ENCODE data around the gene LETM1.

The LETM1 gene

DNA sequence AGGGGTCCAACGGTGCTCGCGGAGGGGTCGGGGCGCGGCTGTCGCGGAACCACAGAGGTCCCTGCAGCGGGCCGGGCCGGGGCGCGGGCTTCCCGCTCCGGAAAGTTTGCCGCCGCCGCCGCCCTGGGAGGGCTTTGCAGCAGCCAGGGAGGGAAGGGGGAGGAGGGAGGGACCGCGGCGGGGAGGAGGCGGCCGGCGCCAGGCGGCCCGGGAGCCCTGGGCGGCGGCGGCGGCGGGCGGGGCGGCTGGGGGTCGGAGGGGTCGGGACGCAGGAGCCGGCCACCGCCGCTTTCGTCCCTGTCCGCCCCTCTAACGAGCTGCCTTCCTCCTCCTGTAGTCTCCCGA lies 62.5 kb downstream of the LETM1 start:
- DNase-seq: peak; percentile 43 to 52

DNA sequence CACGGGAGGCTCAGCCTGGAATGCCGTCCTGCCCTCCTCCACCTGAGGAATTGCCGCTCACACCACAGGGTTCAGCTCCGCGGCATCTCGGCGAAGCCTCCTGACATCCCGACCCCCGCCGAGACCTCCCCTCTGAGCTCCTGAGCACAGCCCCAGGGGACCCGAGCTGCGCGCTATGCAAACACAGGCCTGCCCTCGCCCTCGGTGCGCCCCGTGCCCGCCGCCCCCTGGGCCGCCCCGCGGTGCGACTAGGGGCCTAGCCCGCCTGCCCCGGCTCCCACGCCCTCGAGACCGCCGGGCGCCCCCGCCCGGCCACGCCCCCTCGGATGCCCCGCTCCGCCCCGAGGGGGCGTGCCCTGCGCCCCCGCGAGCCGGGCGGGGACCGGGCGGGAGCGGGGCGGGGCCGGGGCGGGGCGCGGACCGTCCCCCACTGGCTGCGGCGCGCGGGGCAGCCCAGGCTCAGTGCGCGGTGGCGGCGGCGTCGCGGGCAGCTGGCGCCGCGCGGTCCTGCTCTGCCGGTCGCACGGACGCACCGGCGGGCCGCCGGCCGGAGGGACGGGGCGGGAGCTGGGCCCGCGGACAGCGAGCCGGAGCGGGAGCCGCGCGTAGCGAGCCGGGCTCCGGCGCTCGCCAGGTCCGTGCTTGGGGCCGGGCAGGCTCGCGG lies 63.0 kb downstream of the LETM1 start, which contains the start of gene FGFR3:
TSS of gene FGFR3 (plus strand) at position 462 of the 664 bp plus-strand sequence. CDS start 642 bp downstream, outside the sequence.
- DNase-seq: peak; percentile 35 to 58

DNA sequence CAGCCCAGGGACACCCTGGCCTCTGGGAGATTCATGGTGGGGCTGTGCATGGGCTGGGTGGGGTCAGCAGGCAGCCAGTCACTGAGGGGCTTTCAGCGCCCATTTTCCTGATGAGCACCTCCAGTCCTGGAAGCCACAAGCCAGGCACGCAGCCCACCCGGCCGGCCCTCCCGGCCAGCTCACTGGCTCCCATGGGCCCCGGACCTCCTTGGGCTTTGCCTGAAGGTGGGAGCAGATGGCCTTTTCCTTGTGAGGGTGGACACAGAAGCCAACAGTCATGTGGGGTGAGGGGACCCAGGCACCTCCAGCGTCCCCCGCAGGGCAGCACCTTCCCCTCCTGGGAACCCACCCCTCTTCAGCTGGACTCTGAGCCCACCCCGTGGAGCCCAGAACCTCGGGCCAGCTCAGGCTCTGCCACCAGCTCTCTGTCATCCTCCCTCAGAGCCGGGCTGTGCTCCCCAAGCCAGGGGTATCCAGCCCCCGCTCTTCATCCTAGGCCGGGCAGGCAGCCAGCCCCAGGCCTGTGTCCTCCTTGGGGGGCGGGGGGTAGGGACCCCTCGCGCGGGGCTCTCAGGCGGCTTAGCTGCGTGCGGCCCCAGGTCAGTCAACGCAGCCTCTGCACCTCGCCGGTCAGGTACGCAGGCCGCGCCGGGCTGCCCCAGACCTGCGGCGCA lies 63.7 kb downstream of the LETM1 start:
- no peak for DNase-seq

DNA sequence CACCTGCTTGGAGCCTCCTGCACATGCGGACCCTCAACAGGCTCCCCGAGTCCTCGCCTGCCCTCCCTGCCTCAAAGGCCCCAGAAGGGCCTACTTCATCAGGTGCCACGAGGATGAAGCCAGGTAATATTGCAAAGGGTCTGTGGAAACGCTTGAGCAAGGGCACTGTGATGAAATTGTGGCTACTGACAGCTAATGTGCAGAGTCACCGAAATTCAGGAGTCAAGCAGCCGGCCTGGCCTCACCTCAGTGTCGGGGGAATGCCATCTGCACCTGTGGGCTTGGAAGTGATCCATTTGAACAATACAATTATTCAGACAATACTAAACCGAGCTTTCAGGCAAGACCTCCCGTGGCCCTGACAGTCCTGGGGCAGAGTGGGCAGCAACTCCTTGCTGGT lies 66.0 kb downstream of the LETM1 start:
- no peak for DNase-seq

DNA sequence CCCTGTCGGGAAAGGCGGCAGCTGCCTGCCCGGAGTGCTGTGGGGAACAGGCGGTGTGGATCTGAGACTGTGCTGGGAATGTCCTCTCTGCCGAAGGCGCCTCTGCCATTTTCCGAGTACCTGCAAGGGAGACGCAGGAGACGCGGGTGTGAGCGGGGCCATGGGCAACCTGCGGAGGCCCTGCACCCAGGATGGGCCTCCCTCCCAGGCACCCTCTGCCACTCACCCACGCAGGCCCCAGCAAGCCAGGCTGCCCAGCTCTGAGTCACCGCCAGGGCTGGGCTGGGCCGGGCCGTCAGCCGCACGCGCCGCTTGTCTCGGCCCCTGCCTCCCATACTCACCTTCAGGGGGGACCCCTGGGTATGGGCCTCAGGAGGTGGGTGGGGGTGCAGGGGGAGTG lies 66.4 kb downstream of the LETM1 start:
- no peak for DNase-seq

DNA sequence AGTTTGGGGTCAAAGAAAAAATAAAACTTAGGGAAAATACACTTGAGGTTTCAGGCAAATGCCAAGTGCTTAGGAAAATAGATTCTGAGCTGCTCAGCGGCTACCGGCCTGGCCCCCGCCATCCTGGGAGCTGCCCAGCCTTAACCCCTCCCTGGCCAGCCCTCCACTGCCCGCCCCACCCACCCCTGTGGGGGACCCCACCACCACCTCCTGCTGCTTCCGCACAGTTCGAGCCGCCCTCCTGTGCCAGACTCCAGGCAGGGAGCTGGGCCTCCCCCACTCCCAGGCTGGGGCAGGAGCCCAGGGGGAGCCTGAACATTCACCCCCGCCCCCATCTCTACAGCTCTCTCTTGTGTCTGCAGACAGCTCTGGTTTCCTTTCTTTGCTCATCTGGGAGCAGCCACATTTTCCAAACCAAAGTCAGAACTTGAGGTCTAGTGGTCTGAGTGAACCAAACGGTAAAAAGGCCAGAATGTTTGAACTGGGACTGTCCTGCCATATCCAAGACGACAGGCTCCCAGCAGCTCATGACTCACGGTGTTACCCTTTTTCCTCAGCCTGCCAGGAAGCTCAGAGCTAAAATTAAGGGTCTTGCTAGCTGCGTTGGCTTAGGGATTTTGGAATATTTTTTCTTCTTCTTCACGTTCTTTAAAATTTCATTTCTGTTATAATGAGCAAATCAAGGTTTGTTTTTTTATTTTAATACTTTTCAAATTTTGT lies 67.5 kb downstream of the LETM1 start:
- no peak for DNase-seq

DNA sequence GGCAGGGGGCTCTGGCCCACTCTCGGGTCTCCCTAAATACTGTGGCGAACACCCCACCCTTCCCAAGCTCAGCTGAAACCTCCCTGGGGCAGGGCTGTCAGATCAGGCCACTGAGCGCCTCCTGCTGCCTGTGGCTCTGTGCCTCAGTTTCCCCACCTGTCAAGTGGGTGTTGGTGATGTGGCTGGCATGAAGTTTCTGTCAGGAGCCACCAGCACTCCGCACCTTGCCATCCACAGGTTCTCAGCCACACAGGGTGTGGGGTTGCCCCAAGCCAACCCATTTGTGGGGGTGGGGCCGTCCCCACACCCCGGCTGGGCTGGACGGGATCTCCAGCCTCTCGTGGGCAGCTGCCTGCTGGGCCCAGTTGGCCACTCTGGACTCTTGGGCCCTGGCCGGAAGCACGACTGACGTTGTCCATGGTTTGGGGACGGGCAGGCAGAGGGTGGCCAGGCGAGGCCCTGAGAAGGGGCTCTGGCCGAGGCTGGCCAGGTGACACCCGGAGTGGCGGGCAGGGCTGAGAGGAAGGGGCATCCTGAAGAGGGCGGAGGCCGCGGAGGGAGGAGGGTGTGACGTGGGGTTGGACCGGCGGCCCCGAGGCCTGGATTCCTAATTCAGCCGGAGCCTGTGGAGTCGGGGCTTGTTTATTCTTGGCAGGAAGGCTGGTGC lies 68.4 kb downstream of the LETM1 start:
- no peak for DNase-seq

DNA sequence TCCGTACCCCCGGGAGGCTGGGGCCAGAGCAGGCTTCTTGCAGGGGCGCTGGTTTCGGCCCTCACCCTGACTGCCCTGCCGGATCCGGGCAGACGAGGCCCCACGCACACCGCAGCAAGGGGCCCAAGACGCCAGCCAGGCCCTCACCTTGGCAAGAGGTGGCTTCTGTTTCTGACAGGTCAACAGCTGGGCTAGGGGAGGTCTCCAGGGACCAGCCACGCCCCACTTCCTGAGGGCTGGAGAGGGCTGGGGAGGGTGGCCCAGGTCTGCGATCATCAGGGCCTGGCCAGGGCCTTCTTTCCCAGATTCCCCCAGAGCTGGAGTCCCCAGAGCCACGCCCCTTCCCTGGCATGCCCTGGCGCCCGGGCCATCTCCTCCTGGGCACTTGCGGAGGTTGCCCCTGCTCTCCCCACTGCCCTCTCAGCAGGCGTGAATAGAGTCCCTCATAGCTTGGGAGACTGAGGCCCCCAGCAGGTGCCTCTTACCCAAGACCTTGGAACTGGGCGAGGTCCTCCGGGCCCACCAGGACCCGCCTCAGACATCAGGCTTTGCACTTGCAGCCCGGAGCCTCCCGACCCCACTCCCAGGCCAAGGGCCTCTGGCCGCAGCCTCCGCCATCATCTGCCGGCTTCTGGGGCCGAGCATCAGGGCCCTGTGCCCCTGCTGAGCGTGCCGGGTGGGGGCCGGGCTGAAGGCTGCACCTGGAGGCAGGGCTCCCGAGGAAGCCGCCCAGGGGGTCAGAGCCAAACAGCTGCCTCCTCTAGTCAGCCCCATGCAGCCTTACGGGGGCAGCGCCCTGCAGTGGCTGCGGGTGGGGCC lies 69.2 kb downstream of the LETM1 start:
- no peak for DNase-seq

DNA sequence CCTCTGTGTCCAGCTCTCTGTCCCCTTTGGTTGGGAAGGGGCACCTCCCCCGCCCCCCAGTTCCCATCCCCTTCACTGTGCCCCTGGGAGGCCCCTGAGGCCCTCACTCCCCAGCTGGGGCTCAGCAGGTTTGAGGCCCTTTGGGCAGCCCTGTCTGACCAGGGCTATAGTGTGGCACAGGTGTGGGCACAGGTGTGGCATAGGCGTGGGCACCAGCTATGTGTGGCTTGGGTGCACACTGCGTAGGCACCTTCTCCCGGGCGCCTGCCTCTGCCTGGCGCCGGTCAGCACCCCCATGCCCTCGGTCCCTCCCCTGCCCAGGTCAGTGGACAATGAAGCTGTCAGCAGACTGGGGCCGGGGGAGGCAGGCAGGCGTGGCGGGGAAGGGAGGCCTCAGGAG lies 70.4 kb downstream of the LETM1 start:
- no peak for DNase-seq

DNA sequence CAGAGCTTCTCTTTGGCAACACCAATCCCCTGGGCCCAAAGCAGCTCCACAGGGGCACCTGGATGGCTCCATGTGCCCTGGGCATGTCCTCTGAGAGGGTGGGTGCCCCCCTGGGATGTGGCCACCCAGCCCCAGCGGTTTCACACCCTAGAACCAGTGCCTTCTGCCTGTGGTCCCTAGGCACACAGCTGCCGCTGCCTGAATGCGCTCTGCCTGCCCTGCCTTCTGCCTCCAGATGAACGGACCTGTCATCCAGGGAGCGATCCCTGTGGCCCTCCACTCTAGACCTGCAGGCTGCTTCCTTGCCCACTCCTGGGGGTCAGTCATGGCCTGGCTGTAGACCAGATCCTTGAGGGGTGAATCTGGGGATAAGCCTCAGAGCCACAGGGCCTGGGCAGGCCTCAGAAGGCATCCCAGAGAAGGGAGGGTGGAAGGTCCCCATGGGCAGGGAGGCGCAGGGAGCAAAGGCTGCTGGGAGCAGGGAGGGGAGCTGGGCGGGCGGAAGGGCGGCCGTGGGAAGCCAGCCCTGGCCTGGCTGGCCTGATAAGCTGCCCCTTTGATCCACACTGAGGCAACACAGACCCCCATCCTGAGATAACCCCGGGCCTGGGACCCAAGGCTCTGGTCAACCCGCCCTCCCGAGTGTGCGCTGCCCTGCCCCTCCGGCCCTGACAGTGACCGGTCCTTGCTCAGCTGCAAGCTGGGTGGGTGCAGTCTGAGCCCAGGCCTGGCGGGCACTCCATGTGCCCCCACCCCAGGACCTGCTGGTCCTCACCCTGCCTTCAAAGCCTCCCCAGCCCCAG lies 71.0 kb downstream of the LETM1 start:
- no peak for DNase-seq

DNA sequence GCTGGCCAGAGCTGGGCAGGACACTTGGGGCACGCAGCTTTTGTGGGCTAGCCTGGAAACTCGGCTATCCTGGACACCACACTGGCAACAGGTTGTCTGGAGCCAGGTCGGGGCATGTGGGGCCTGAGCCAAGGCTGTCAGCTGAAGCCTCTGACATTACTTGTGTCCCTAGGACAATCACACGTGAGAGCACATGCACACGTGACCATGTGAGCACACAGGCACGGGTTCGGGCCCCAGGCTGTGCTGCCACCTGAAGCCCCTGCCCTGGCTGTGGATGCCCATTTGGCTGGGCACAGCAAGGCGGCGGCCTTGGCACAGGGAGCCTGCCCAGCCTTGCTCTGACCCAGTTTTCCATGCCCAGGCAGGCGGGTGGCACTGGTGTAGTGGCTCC lies 71.6 kb downstream of the LETM1 start:
- DNase-seq: no peak

DNA sequence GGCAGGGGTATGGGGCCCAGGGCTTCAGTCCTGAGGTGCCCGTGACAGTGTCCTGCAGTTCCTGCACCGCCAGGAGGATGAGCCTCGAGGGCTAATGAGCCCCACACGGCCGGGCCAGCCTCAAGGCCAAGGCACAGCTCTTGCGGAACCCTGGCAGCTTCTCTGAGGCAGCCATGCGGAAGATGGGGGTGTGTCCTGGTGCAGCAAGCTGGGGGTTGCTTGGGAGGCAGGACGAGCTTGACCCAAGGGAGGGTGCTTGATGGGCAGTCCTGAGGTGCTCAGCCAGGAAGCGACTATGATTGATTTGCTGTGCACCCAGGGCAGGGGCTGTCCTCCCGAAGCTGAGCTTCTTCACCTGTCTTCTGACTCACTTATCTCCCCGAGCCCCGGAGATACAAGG lies 72.0 kb downstream of the LETM1 start:
- DNase-seq: no peak

DNA sequence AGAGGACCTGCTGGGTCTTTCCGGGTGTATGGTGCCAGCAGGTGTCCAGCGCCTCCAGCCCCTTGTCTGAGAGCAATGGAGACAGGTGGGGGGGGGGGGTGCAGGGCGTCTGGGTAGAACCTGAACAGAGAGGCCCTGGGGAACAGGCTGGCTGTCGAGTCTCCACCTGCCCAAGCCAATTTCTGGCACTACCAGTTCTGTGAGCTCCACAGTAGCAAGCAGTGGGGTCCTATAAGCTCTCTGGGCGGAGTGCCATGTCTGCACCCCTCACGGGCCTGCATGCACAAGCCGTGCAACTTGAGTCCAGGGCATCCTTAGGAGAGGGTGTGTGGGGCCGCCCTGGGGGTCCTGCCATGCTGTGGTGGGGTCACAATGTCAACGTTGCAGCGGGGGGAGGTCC lies 72.9 kb downstream of the LETM1 start:
- no peak for DNase-seq

DNA sequence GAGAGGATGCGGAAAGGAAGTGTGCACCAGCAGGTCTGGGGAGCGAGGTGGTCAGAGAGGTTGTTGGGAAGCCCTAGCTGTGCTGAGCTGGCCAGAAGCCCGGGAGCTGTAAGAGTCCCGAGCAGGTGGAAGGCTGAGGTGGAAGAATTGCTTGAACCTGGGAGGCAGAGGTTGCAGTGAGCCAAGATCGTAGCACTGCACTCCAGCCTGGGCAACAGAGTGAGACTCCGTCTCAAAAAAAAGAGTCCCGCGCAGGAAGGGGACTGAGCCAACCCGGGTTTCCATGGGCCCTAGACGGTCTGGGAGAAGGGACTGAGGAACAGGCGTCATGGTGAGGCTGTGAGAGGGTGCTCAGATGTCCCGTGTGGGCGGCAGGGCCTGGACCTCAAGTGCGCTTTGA lies 75.5 kb downstream of the LETM1 start:
- no peak for DNase-seq

DNA sequence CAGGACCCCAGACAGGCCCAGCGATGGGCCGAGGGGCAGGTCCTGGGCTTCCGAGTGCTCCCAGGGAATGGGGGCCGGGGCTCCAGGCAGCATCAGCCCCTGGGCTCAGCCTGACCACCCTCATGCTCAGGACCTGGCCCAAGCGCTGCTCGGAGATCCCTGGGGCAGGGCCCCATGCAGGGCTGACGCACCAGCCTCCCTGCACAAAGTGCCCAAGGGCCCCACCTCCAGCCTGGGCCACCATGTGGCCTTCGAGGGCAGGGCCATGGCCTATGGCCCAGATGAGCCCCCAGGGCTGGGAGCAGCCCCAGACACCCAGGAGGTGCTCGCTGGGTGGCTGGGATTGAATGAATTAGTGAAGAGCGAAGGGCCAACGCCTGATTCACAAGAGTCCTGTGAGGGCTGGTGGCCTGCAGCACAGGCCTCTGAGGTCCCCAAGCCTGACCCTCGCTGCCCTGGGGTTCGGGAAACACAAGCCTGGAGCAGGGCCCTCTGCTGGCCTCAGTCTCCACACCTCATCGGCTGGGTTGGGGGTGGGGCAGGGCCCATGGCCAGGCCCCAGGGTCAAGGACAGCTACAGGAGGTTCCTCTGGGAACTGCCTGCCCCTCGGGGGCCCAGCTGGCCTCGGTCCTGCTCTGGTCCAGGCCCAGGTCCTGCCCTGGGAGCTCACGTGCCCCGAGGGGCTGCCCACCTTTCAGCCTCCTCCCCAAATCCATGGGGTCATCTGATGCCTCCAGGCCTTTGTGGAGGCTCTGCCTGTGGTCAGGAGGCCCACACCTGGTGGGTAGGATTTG lies 76.2 kb downstream of the LETM1 start:
- DNase-seq: no peak

DNA sequence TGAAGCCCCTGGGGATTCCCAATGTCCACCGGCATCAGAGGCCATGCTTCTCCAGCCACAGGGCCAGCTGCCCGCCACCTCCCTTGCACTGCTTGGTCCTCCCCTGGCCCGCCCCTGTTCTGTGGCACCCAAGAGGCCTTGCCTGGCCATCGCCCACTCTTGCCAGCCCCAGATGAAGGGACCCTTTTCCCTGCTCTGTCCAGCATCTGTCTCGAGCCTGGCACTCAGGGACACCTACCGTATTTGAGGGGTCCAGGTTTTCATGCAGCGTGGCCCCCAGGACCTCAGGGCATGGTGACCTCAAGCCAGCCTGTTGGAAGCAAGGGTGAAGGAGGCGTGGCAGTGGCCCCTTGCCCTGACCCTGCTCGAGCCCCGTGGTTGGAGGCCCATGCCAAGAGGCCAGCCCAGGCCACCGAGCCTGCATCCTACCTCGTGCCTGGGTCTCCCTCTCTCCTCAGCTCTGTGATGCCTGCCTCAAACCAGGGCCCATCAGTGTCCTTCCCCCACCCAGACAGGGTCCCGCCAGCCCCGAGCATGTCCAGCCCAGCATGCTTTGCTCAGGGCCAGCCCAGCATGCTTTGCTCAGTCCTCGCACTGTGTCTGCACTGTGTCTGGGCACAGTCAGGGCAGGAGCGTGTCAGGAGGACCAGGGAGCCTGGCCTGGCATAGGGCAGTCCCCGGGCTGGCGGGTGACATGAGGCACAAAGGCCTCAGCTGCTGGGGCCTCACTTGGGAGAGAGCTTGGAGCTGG lies 77.1 kb downstream of the LETM1 start:
- DNase-seq: no peak

DNA sequence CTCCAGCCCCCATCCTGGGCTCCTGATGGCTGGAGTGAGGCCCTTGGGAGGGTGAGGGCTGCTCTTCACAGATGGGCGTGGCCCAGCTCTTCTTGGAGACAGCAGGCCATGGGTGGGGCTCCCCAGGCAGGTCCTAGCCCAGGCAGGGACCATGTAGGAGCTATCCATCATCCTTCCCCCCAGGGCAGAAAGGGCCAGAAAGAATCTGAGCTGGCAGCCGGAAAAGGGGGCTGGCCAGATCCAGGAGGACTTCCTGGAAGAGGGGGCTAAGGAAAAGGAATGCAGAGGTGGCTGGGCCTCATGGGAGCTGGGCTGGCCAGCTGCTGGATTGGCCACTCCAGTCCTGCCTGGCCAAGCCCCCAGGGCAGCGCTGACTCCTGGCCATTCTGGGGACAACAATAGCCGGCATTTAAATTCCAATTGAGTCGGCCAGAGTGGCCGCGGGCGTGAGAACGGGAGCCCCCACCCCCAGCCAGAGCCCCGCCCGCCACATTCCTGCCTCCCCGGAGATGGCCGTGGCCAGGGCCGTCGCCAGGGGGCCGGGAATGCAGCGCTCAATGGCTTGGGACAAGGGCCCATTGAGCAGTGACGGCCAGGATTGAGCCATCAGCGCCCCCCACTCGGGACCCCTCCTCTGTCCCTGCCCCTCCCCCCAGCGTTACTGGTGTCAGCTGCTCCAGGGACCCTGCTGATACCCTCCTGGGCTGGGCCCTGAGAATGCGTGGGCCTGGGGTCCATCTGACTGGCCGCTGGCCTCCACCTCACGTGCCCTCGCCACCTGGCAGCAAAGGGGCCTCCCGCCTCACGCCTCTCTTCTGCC lies 77.9 kb downstream of the LETM1 start:
- DNase-seq: no peak

DNA sequence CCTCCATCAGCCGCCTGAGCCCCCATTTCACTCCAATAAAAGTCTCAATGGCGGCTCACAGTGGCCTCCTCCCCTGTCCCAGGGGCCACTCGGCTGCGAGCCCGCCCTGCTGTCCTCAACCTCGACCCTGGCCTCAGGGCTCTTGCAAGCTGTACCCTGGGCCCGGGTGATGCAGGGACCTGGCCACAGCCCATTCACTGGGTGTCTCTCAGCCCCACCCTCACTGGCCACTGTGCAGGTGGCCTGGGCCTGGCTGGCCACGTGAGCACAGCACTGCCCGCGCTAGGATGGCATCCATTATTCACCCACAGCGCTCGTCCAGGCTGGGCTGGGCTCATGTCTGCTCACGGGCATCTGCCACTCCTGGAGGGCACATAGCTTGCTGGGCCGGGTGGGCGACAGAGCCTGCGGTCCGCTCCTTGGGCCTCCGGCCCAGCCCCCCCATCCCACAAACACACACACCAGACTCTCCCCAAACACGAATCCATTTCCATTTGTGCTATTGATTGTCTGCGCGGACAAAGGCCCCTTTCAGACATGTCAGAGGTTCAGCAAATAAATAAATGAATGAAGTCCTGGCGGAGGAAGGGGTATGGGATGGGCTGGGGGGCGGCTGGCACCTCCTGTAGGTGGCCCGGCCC lies 79.3 kb downstream of the LETM1 start:
- DNase-seq: no peak
